Measurements from ENCODE around the gene CENPQ.

CENPQ gene

GRCh38 chr6:49509342-49509741 lies 46.2 kb downstream of the CENPQ start:
- Histone ChIP-seq H3K18ac (ENCODE audit: low read depth in 1 of 2, low read length in 2 of 2) (no peak overlapping the region), H2BK120ac (ENCODE audit: low read depth, low read length) (no peak overlapping the region), H2BK15ac (ENCODE audit: low read depth, poor library complexity, severe bottlenecking) (no peak overlapping the region), H3K27me3 (ENCODE audit: control insufficient read depth in 1 of 2, insufficient read depth in 1 of 2, low read length in 2 of 2) (no peaks in the 10 kb centered on the region), H3K36me3 (ENCODE audit: control insufficient read depth in 1 of 2, insufficient read depth in 2 of 2, low read depth in 1 of 2, low read length in 2 of 2) (no peaks in the 10 kb centered on the region), H2AFZ (ENCODE audit: low read depth, low read length) (no peak overlapping the region), H3K27ac (ENCODE audit: low read length, poor library complexity, severe bottlenecking) (no peak overlapping the region), H3K23ac (ENCODE audit: low read length in 2 of 2) (no peak overlapping the region), H2BK12ac (ENCODE audit: low read length in 2 of 2) (no peak overlapping the region), H3K9me3 (ENCODE audit: control insufficient read depth, low read length) (peaks cover 3% of the 10 kb centered on the region), H2BK5ac (ENCODE audit: low read depth, low read length, poor library complexity, severe bottlenecking) (no peak overlapping the region), H3K14ac (ENCODE audit: low read length in 2 of 2) (no peak overlapping the region), H3K4ac (ENCODE audit: low read depth in 1 of 2, low read length in 2 of 2) (no peak overlapping the region), H3K4me3 (ENCODE audit: insufficient read depth in 1 of 2, low read depth in 1 of 2, low read length in 2 of 2) (no peak overlapping the region), H4K91ac (ENCODE audit: low read length) (no peak overlapping the region), H3K4me2 (ENCODE audit: low read length, poor library complexity, severe bottlenecking) (no peak overlapping the region), H2AK5ac (ENCODE audit: low read length, severe bottlenecking) (no peak overlapping the region), H3K4me1 (ENCODE audit: control insufficient read depth, insufficient read depth, low read depth, low read length) (no peaks in the 10 kb centered on the region), H3K9ac (ENCODE audit: low read length) (no peak overlapping the region), H4K8ac (ENCODE audit: low read length) (no peak overlapping the region), H3K79me1 (replicated peaks; ENCODE audit: low read length, poor library complexity, severe bottlenecking) (no peaks in the 10 kb centered on the region)
- no peak for DNase-seq
- WGBS, result 77% methylated on average over 2 of the region's 3 CpGs

DNA sequence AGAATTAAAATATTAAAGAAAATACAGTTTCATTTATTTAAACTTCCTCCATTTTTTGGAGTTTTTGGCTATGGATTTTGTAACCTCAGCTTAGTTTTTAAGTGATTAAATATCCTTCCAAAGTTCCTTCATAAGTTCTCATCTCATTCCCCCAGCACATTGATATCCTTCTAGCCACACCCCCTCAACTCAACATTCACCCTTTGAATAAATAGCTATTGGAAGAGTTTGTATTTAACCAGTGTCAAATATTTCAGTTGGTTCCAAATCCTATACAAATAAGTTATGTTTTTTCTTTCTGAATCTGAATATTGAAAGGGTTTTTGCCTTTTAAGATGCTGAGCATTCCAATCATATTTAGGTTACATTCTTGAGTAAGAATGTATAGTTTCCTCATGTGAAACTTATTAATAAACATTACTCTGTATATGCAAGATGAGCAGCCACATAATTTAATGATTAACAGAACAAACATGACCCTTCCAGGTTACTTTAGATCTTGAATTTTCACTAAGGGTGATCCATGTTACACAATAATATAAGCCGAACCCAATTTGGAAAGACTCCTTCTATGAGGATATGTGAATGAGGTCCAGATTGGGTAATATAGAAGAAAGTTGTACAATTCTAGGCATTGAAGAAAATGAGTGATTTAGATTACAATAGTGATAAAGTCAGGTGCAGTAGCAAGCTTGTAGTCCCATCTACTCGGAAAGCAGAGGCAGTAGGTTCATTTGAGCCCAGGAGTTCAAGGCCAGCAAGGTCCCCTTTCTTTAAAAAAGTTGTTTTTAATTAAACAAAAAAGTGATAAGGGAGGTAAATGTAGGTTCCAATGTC lies 50.2 kb downstream of the CENPQ start:
- Histone ChIP-seq H3K14ac (ENCODE audit: low read length in 2 of 2) (no peak overlapping the region), H2BK12ac (ENCODE audit: low read length in 2 of 2) (no peak overlapping the region), H3K27ac (ENCODE audit: low read length, poor library complexity, severe bottlenecking) (no peak overlapping the region), H3K4ac (ENCODE audit: low read depth in 1 of 2, low read length in 2 of 2) (no peak overlapping the region), H4K91ac (ENCODE audit: low read length) (no peak overlapping the region), H3K9me3 (ENCODE audit: control insufficient read depth, low read length) (no peaks in the 10 kb centered on the region), H3K4me3 (ENCODE audit: insufficient read depth in 1 of 2, low read depth in 1 of 2, low read length in 2 of 2) (no peak overlapping the region), H3K18ac (ENCODE audit: low read depth in 1 of 2, low read length in 2 of 2) (no peak overlapping the region), H3K4me1 (ENCODE audit: control insufficient read depth, insufficient read depth, low read depth, low read length) (no peaks in the 10 kb centered on the region), H3K4me2 (ENCODE audit: low read length, poor library complexity, severe bottlenecking) (no peak overlapping the region), H2AK5ac (ENCODE audit: low read length, severe bottlenecking) (no peak overlapping the region), H2BK15ac (ENCODE audit: low read depth, poor library complexity, severe bottlenecking) (no peak overlapping the region), H2AFZ (ENCODE audit: low read depth, low read length) (no peak overlapping the region), H2BK5ac (ENCODE audit: low read depth, low read length, poor library complexity, severe bottlenecking) (no peak overlapping the region), H3K27me3 (ENCODE audit: control insufficient read depth in 1 of 2, insufficient read depth in 1 of 2, low read length in 2 of 2) (no peaks in the 10 kb centered on the region), H3K36me3 (ENCODE audit: control insufficient read depth in 1 of 2, insufficient read depth in 2 of 2, low read depth in 1 of 2, low read length in 2 of 2) (no peaks in the 10 kb centered on the region), H3K23ac (ENCODE audit: low read length in 2 of 2) (no peak overlapping the region), H4K8ac (ENCODE audit: low read length) (no peak overlapping the region), H2BK120ac (ENCODE audit: low read depth, low read length) (no peak overlapping the region), H3K79me1 (replicated peaks; ENCODE audit: low read length, poor library complexity, severe bottlenecking) (no peaks in the 10 kb centered on the region), H3K9ac (ENCODE audit: low read length) (no peak overlapping the region)
- no peak for DNase-seq
- 81% methylated on average over 2 of the region's 2 CpGs for WGBS

GRCh38 chr6:49514571-49515484 lies 51.7 kb downstream of the CENPQ start:
- Histone ChIP-seq H3K14ac (ENCODE audit: low read length in 2 of 2) (no peak overlapping the region), H3K9ac (ENCODE audit: low read length) (no peak overlapping the region), H3K4me2 (ENCODE audit: low read length, poor library complexity, severe bottlenecking) (no peak overlapping the region), H4K8ac (ENCODE audit: low read length) (no peak overlapping the region), H3K36me3 (ENCODE audit: control insufficient read depth in 1 of 2, insufficient read depth in 2 of 2, low read depth in 1 of 2, low read length in 2 of 2) (no peaks in the 10 kb centered on the region), H3K27ac (ENCODE audit: low read length, poor library complexity, severe bottlenecking) (no peak overlapping the region), H2AFZ (ENCODE audit: low read depth, low read length) (no peak overlapping the region), H3K18ac (ENCODE audit: low read depth in 1 of 2, low read length in 2 of 2) (no peak overlapping the region), H3K9me3 (ENCODE audit: control insufficient read depth, low read length) (no peaks in the 10 kb centered on the region), H2BK5ac (ENCODE audit: low read depth, low read length, poor library complexity, severe bottlenecking) (no peak overlapping the region), H2BK15ac (ENCODE audit: low read depth, poor library complexity, severe bottlenecking) (no peak overlapping the region), H3K4me3 (ENCODE audit: insufficient read depth in 1 of 2, low read depth in 1 of 2, low read length in 2 of 2) (no peak overlapping the region), H4K91ac (ENCODE audit: low read length) (no peak overlapping the region), H2BK12ac (ENCODE audit: low read length in 2 of 2) (no peak overlapping the region), H3K4ac (ENCODE audit: low read depth in 1 of 2, low read length in 2 of 2) (no peak overlapping the region), H3K4me1 (ENCODE audit: control insufficient read depth, insufficient read depth, low read depth, low read length) (no peaks in the 10 kb centered on the region), H2BK120ac (ENCODE audit: low read depth, low read length) (no peak overlapping the region), H3K79me1 (replicated peaks; ENCODE audit: low read length, poor library complexity, severe bottlenecking) (no peaks in the 10 kb centered on the region), H3K27me3 (ENCODE audit: control insufficient read depth in 1 of 2, insufficient read depth in 1 of 2, low read length in 2 of 2) (no peaks in the 10 kb centered on the region), H3K23ac (ENCODE audit: low read length in 2 of 2) (no peak overlapping the region), H2AK5ac (ENCODE audit: low read length, severe bottlenecking) (no peak overlapping the region)
- 98% methylated on average over 4 of the region's 8 CpGs for WGBS
- no peak for DNase-seq

GRCh38 chr6:49515485-49516146 lies 52.4 kb downstream of the CENPQ start:
- no peak overlapping the region for H2AFZ ChIP-seq (ENCODE audit: low read depth, low read length)
- H3K4me3 ChIP-seq (ENCODE audit: insufficient read depth in 1 of 2, low read depth in 1 of 2, low read length in 2 of 2), result no peak overlapping the region
- H3K9ac ChIP-seq (ENCODE audit: low read length), result no peak overlapping the region
- no peak overlapping the region for H3K14ac ChIP-seq (ENCODE audit: low read length in 2 of 2)
- H3K27me3 ChIP-seq (ENCODE audit: control insufficient read depth in 1 of 2, insufficient read depth in 1 of 2, low read length in 2 of 2), result no peaks in the 10 kb centered on the region
- H3K79me1 ChIP-seq (replicated peaks; ENCODE audit: low read length, poor library complexity, severe bottlenecking), result no peaks in the 10 kb centered on the region
- no peak overlapping the region for H3K23ac ChIP-seq (ENCODE audit: low read length in 2 of 2)
- H3K4me2 ChIP-seq (ENCODE audit: low read length, poor library complexity, severe bottlenecking), result no peak overlapping the region
- no peak overlapping the region for H2BK5ac ChIP-seq (ENCODE audit: low read depth, low read length, poor library complexity, severe bottlenecking)
- H4K91ac ChIP-seq (ENCODE audit: low read length), result no peak overlapping the region
- DNase-seq, result no peak
- no peak overlapping the region for H3K27ac ChIP-seq (ENCODE audit: low read length, poor library complexity, severe bottlenecking)
- 89% methylated on average over 7 of the region's 10 CpGs for WGBS
- H3K9me3 ChIP-seq (ENCODE audit: control insufficient read depth, low read length), result no peaks in the 10 kb centered on the region
- H3K4ac ChIP-seq (ENCODE audit: low read depth in 1 of 2, low read length in 2 of 2), result no peak overlapping the region
- no peak overlapping the region for H2BK12ac ChIP-seq (ENCODE audit: low read length in 2 of 2)
- H3K36me3 ChIP-seq (ENCODE audit: control insufficient read depth in 1 of 2, insufficient read depth in 2 of 2, low read depth in 1 of 2, low read length in 2 of 2), result no peaks in the 10 kb centered on the region
- no peak overlapping the region for H2BK15ac ChIP-seq (ENCODE audit: low read depth, poor library complexity, severe bottlenecking)
- no peak overlapping the region for H3K18ac ChIP-seq (ENCODE audit: low read depth in 1 of 2, low read length in 2 of 2)
- H3K4me1 ChIP-seq (ENCODE audit: control insufficient read depth, insufficient read depth, low read depth, low read length), result no peaks in the 10 kb centered on the region
- H4K8ac ChIP-seq (ENCODE audit: low read length), result no peak overlapping the region
- H2AK5ac ChIP-seq (ENCODE audit: low read length, severe bottlenecking), result no peak overlapping the region
- no peak overlapping the region for H2BK120ac ChIP-seq (ENCODE audit: low read depth, low read length)

All from mesenchymal stem cell (in vitro differentiated cells and primary cell).